Cardiac muscle cell (in vitro differentiated cells and primary cell): ENCODE measurements around the gene CCM2. TPM values are rescaled to one million over a fixed set of nuclear protein-coding genes. Genes with fewer than 3 reads are reported as not detected.
A peak's percentile ranks its signal among the peaks of the same experiment; 100 is the strongest.

Experiments
- DNase-seq, 2 donors: peaks; one replicate each; pipeline versions ENCODE4 v3.0.0 to v3.0.0-alpha.2; 2010 to 2017; ENCODE audit warnings: low read depth in 1 of 2, low spot score in 1 of 2
- H3K27ac ChIP-seq: fragments of 200-600 bp; sonication (generic); 2 replicates; pipeline ENCODE4 v1.5.1; 2016
- H3K27me3 ChIP-seq: fragments of 200-600 bp; sonication (generic); 2 replicates; pipeline ENCODE4 v1.6.0; 2016; ENCODE audit warnings: control low read depth
- H3K36me3 ChIP-seq: fragments of 200-600 bp; sonication (generic); 2 replicates; pipeline ENCODE4 v1.5.1; 2016; ENCODE audit warnings: control low read depth
- H3K4me1 ChIP-seq: fragments of 200-600 bp; sonication (generic); 2 replicates; pipeline ENCODE4 v1.8.1; 2017; ENCODE audit warnings: low read depth, mild to moderate bottlenecking, mixed run types
- H3K4me3 ChIP-seq: fragments of 200-600 bp; sonication (generic); 2 replicates; pipeline ENCODE4 v1.5.1; 2016; ENCODE audit warnings: mild to moderate bottlenecking
- H3K9me3 ChIP-seq: fragments of 200-600 bp; sonication (generic); 2 replicates; pipeline ENCODE4 v1.5.1; 2017; ENCODE audit warnings: low read depth, mild to moderate bottlenecking, control low read depth
- polyA plus RNA-seq: library from polyadenylated mRNA; unstranded; fragments of >200 nt; fragmentation: Nextera tagmentation; extraction: Ambion mirVana; gene quantifications from 2 replicates; pipeline ENCODE4 v1.2.1, GENCODE V29; 2016
- total RNA-seq: library from RNA; depleted of rRNA; stranded (reverse); fragments of >200 nt; gene quantifications from 2 replicates; pipeline ENCODE4 v1.2.3, GENCODE V29; 2016
- TF ChIP-seq, protein P1 (sequence below): IDR thresholded peaks from 2 replicates; pipeline ENCODE4 v1.5.1; 2012; ENCODE audit warnings: low read depth, mild to moderate bottlenecking, low read length

CCM2 gene
- total and polyA plus RNA-seq, 2 experiments from 2014 or later = 38.3 to 65.7 TPM

DNA sequence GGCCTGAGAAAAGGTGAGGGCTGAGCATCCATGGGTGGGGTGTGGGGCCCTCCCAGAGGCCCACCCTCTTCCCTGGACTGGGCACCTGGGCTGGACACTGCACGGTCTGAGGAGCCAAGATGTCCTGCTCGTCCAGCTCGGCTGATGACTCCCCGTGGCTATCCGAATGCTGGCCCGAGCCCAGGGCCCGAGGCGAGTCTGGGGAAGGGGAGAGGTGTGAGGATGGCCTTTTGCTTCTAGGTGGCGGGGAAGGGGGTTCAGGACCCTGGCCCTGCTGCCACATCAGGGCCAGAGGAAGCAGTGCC lies 81.6 kb downstream of the CCM2 start:
- TF ChIP-seq, protein P1, sequence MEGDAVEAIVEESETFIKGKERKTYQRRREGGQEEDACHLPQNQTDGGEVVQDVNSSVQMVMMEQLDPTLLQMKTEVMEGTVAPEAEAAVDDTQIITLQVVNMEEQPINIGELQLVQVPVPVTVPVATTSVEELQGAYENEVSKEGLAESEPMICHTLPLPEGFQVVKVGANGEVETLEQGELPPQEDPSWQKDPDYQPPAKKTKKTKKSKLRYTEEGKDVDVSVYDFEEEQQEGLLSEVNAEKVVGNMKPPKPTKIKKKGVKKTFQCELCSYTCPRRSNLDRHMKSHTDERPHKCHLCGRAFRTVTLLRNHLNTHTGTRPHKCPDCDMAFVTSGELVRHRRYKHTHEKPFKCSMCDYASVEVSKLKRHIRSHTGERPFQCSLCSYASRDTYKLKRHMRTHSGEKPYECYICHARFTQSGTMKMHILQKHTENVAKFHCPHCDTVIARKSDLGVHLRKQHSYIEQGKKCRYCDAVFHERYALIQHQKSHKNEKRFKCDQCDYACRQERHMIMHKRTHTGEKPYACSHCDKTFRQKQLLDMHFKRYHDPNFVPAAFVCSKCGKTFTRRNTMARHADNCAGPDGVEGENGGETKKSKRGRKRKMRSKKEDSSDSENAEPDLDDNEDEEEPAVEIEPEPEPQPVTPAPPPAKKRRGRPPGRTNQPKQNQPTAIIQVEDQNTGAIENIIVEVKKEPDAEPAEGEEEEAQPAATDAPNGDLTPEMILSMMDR = no peak
- Histone ChIP-seq H3K36me3 (no peaks in the 10 kb centered on the region), H3K27me3 (no peaks in the 10 kb centered on the region), H3K9me3 (no peaks in the 10 kb centered on the region), H3K4me1 (no peaks in the 10 kb centered on the region), H3K27ac (no peak overlapping the region), H3K4me3 (no peak overlapping the region)
- DNase-seq = no peak

DNA sequence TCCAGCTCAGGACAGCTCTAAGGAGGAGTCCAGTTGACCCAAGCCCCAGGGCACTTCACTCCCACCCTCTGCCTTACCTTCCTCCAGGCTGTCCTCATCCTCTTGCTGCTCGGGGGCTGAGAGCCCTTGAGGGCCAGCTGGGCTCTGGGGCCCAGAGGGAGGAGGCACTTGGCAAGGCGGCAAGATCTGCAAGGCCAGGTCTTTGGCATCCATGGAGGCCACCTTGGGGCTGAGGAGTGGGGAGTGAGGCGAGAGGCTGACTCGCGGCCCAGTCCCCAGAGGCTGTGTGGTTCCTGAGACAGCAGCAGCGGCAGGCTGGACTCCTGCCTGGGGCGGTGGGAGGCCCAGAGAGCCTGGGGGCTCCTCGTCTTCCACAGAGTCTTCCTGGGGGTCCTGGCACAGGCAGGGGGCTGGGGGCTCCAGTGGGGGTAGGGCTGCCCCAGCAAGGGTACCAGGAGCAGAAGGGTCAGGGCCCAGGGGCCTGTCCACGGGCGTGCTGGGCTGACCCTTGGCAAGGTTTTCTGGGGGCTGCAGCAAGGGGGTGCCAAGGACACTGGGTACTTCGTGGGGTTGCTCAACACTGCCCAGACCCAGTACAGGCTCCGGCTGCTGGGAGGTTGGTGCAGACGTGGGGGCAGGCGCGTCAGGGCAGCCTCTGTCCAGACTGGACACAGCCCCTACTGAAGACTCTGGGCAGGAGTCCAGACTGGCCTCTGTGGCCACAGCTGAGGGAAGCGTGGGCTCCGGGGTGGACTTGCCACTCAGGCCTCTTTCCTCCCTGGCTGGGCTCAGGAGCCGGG lies 82.2 kb downstream of the CCM2 start:
- H3K9me3 ChIP-seq = no peaks in the 10 kb centered on the region
- H3K27ac ChIP-seq = no peak overlapping the region
- H3K36me3 ChIP-seq = no peaks in the 10 kb centered on the region
- H3K27me3 ChIP-seq = no peaks in the 10 kb centered on the region
- TF ChIP-seq, protein P1 = no peak
- DNase-seq = peak in 1 of 2 donors; percentile 68
- H3K4me1 ChIP-seq = no peaks in the 10 kb centered on the region
- no peak overlapping the region for H3K4me3 ChIP-seq

DNA sequence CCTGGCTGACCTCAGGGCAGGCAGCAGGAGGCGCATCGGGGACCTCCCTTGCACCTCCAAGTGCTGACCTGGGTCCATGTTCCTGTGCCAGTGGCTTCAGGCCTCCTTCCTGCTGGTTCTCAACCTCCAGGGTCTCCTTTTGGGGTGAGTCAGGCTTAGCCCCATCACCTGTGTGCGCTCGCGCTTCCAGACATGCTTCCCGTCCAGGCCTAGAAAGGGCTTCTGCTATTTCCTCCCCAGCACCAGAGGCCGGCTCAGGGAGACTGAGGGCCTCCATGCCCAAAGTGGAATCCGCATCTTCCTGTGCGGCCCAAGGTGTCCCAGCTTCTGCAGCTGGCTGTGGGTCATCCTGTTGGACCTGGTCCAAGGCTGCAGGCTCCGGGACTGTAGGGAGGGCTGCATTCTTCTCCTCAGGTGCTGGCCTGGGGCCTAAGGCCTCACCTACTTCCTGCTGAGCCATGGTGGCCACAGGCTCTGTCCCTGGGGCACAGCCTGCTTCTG lies 82.9 kb downstream of the CCM2 start:
- peaks cover 4% of the 10 kb centered on the region for H3K27me3 ChIP-seq
- H3K9me3 ChIP-seq = no peaks in the 10 kb centered on the region
- TF ChIP-seq, protein P1 = no peak

DNA sequence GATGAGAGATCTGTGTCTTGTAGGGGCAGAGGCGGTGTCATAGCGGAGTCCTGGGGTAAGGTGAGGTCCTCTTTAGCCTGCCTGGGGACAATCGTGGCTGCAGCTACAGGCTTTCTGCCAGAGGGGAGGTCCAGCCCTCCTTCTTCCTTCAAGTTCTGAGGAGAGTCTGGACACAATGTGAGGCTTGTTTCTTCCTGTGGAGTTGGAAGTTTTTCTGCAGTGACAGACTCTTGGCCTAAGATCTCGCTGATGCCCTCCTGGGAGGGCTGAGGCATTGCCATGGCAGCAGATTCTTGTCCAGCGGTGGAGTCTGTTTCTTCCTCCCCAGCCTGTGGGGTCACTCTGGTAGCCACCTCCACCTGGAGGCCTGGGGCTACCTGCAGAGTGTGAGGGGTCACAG lies 84.3 kb downstream of the CCM2 start:
- Histone ChIP-seq H3K4me3 (no peak overlapping the region), H3K27ac (no peak overlapping the region), H3K4me1 (no peaks in the 10 kb centered on the region), H3K36me3 (no peaks in the 10 kb centered on the region), H3K27me3 (peaks cover 18% of the 10 kb centered on the region), H3K9me3 (no peaks in the 10 kb centered on the region)
- DNase-seq = no peak
- TF ChIP-seq, protein P1 = no peak

More for the DNA sequence above, 82.9 kb downstream of the CCM2 start:
- H3K27ac ChIP-seq = no peak overlapping the region
- no peaks in the 10 kb centered on the region for H3K36me3 ChIP-seq
- H3K4me3 ChIP-seq = no peak overlapping the region
- H3K4me1 ChIP-seq = no peaks in the 10 kb centered on the region
- no peak for DNase-seq

DNA sequence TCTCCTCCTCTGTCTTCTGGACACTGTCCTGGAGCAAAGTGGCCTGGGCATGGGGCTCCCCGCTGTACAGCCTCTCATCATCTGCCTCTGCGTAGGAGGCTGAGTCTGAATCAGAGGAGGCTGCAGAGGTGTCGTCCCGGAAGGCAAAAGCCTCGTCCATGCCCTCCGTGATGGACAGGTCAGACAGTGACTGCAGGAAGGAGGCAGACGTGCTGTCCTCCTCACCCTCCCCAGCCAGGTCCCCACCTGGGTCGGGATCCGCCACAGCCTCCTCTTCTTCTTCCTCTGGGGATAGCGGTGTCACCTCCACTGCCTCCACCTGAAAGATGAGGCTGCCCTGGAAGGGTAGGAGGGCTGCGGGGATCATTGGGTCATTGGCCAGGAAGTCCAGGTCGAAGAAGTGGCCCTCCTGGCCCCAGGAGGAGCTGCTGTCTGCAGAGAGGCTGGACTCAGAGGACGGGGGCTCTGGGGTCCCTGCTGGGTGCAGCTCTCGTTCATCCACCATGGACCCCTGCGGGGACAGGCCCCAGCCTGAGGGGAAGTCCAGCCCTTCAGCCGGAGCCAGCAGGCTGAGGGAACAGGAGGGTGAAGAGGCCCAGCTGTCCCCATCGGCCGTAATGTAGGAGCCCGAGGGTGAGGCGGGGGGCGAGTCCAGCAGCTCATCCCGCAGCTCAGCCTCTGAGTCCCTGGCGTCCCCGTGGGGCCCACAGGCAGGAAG lies 85.1 kb downstream of the CCM2 start:
- Histone ChIP-seq H3K4me3 (no peak overlapping the region), H3K27ac (no peak overlapping the region), H3K4me1 (no peaks in the 10 kb centered on the region), H3K27me3 (peaks cover 25% of the 10 kb centered on the region), H3K36me3 (no peaks in the 10 kb centered on the region), H3K9me3 (no peaks in the 10 kb centered on the region)
- TF ChIP-seq, protein P1 = no peak
- DNase-seq = no peak
